BE2C (cell line): ENCODE results near the gene EHMT2.
"Not testable (repeated sequence)": the region's sequence is repeated elsewhere in the genome, so short reads cannot be mapped to it uniquely, and the experiment has no call there.

Experiments used
- DNase-seq: peaks from one replicate; pipeline ENCODE4 v3.0.0-alpha.2; 2020
- H3K27me3 ChIP-seq: fragments of 250-450 bp; sonication (Bioruptor Pico); 2 replicates; pipeline ENCODE4 v1.5.1; 2020; ENCODE audit warnings: mild to moderate bottlenecking
- H3K36me3 ChIP-seq: fragments of 250-450 bp; sonication (Bioruptor Pico); 2 replicates; pipeline ENCODE4 v1.5.1; 2020; ENCODE audit warnings: mild to moderate bottlenecking
- H3K4me1 ChIP-seq: fragments of 250-450 bp; sonication (Bioruptor Pico); 2 replicates; pipeline ENCODE4 v1.5.1; 2020
- H3K4me3 ChIP-seq: 2 replicates; pipeline ENCODE4 v1.5.1; 2011; ENCODE audit warnings: low read depth, low read length
- H3K9me3 ChIP-seq: fragments of 250-450 bp; sonication (Bioruptor Pico); 2 replicates; pipeline ENCODE4 v1.5.1; 2020
- TF ChIP-seq, protein P1 (sequence below): IDR thresholded peaks from 2 replicates; pipeline ENCODE4 v1.5.1; 2012; ENCODE audit warnings: mild to moderate bottlenecking, low read depth, low read length

The EHMT2 gene

GRCh38 chr6:31851485-31851832, 46.0 kb downstream of the EHMT2 start:
- H3K4me1 ChIP-seq: no peaks in the 10 kb centered on the region
- TF ChIP-seq, protein P1, sequence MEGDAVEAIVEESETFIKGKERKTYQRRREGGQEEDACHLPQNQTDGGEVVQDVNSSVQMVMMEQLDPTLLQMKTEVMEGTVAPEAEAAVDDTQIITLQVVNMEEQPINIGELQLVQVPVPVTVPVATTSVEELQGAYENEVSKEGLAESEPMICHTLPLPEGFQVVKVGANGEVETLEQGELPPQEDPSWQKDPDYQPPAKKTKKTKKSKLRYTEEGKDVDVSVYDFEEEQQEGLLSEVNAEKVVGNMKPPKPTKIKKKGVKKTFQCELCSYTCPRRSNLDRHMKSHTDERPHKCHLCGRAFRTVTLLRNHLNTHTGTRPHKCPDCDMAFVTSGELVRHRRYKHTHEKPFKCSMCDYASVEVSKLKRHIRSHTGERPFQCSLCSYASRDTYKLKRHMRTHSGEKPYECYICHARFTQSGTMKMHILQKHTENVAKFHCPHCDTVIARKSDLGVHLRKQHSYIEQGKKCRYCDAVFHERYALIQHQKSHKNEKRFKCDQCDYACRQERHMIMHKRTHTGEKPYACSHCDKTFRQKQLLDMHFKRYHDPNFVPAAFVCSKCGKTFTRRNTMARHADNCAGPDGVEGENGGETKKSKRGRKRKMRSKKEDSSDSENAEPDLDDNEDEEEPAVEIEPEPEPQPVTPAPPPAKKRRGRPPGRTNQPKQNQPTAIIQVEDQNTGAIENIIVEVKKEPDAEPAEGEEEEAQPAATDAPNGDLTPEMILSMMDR: no peak
- no peaks in the 10 kb centered on the region for H3K36me3 ChIP-seq
- no peak overlapping the region for H3K4me3 ChIP-seq
- H3K9me3 ChIP-seq: no peaks in the 10 kb centered on the region
- no peaks in the 10 kb centered on the region for H3K27me3 ChIP-seq
- DNase-seq: no peak

DNA sequence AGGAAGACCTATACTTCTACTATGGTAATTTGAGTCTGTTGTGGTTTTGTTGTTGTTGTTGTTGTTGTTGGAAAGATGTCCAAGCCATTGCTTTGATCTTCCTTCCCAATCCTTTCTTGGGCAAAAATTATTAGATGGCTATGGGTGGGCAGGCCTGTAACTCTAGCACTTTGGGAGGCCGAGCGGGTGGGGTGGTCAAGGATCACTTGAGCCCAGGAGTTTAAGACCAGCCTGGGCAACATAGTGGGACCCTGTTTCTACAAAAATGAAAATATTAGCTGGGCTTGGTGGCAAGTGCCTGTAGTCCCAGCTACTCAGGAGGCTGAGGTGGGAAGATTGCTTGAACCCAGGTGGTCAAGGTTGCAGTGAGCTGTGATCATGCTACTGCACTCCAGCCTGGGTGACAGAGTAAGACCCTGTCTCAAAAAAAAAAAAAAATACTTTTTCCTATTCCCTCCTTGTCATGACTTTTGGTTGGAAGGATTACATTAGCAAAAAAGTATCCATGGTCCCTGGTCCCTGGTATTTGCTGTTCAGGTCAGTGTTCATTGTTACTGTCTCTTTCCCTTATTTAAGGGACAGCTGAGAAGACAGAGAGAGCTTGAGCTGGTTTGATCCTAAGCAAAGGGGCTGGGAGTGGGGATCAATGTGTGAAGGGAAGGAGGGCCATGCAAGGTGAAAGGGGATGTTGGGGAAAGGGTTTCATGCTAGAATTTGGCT, 46.6 kb downstream of the EHMT2 start:
- H3K4me3 ChIP-seq: no peak overlapping the region
- H3K9me3 ChIP-seq: no peaks in the 10 kb centered on the region
- H3K36me3 ChIP-seq: no peaks in the 10 kb centered on the region
- no peaks in the 10 kb centered on the region for H3K4me1 ChIP-seq
- TF ChIP-seq, protein P1: no peak
- no peaks in the 10 kb centered on the region for H3K27me3 ChIP-seq
- DNase-seq: no peak

- no peaks in the 10 kb centered on the region for H3K36me3 ChIP-seq
- H3K27me3 ChIP-seq: no peaks in the 10 kb centered on the region
- no peak overlapping the region for H3K4me3 ChIP-seq
- no peaks in the 10 kb centered on the region for H3K9me3 ChIP-seq
- DNase-seq: no peak
- H3K4me1 ChIP-seq: no peaks in the 10 kb centered on the region
- TF ChIP-seq, protein P1: no peak
Measured at GRCh38 chr6:31847276-31847978, 50.1 kb downstream of the EHMT2 start.

DNA sequence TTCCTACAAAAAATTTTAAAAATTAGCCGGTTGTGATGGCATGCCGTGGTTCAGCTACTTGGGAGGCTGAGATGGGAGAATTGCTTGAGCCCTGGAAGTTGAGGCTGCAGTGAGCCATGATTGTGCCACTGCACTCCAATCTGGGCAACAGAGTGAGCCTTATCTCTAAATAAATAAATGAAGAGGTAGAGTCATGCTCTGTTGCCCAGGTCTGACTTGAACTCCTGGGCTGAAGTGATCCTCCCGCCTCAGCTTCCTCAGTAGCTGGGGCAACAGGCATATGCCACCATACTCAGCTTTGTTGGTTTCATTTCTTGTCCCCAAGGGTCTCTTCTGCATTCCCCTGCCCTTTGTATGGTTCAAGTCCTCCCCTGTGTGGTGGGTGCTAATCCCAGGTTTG, 53.0 kb downstream of the EHMT2 start:
- no peaks in the 10 kb centered on the region for H3K9me3 ChIP-seq
- H3K27me3 ChIP-seq: no peaks in the 10 kb centered on the region
- no peak for DNase-seq
- no peak overlapping the region for H3K4me3 ChIP-seq
- TF ChIP-seq, protein P1: no peak
- no peaks in the 10 kb centered on the region for H3K4me1 ChIP-seq
- peaks cover 9% of the 10 kb centered on the region for H3K36me3 ChIP-seq

DNA sequence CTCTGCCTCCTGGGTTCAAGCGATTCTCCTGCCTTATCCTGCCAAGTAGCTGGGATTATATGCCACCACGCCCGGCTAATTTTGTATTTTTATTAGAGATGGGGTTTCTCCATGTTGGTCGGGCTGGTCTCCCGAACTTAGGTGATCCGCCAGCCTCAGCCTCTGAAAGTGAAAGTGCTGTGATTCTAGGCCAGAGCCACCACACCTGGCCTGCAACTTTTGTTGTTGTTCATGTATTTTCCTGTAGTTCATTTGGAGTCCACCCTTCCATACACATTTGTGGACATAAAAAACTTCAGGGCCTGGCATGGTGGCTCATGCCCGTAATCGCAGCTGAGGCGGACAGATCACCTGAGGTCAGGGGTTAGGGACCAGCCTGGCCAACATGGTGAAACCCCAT, 55.4 kb downstream of the EHMT2 start:
- TF ChIP-seq, protein P1: no peak
- Histone ChIP-seq H3K4me1 (no peaks in the 10 kb centered on the region), H3K27me3 (no peaks in the 10 kb centered on the region), H3K36me3 (peaks cover 33% of the 10 kb centered on the region), H3K4me3 (no peak overlapping the region), H3K9me3 (no peaks in the 10 kb centered on the region)
- DNase-seq: no peak

DNA sequence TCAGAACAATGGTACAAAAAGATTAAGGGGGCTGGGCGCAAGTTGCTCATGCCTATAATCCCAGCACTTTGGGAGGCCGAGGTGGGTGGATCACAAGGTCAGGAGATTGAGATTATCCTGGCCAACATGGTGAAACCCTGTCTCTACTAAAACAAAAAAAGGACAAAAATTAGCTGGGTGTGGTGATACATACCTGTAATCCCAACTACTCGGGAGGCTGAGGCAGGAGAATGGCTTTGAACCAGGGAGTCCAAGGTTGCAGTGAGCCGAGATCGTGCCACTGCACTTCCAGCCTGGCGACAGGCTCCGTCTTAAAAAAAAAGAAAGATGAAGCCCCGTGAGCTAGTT, 57.7 kb downstream of the EHMT2 start:
- H3K4me1 ChIP-seq, H3K4me3 ChIP-seq, H3K27me3 ChIP-seq, H3K9me3 ChIP-seq, DNase-seq: not testable (repeated sequence)
- H3K36me3 ChIP-seq: peaks cover 48% of the 10 kb centered on the region
